Measurements from ENCODE around the gene PROCA1. TPM values are rescaled to one million over a fixed set of nuclear protein-coding genes. Genes with fewer than 3 reads are reported as not detected.

PROCA1 gene
- total RNA-seq, 1 experiment from 2014 or later: 4.9 TPM

GRCh38 chr17:28657756-28658155 is 53.9 kb downstream of the PROCA1 start:
- Histone ChIP-seq H3K9me3 (ENCODE audit: control insufficient read depth, insufficient read depth, low read depth, low read length) (no peaks in the 10 kb centered on the region), H3K4me3 (ENCODE audit: low read depth in 2 of 2, low read length in 2 of 2) (no peak overlapping the region), H3K27me3 (ENCODE audit: control insufficient read depth, insufficient read depth, low read length) (no peaks in the 10 kb centered on the region), H3K4me1 (ENCODE audit: control insufficient read depth, insufficient read depth, low read length) (peaks cover 9% of the 10 kb centered on the region; the same call in 1 of the 2 replicates), H3K36me3 (ENCODE audit: control insufficient read depth, insufficient read depth, low read length) (peaks cover 5% of the 10 kb centered on the region; the same call in 1 of the 2 replicates), H3K27ac (ENCODE audit: low read length) (no peak overlapping the region)
- ATAC-seq (no peak), DNase-seq (ENCODE audit: low read depth, low spot score) (no peak)
- intact Hi-C loops (cut with micrococcal nuclease; ENCODE audit: unreplicated experiment): no loop called here
- ChIA-PET POLR2A (interaction anchor here (0.5 kb wide), 1 partner anchor 8 kb away, joined by 6 read pairs; no protein-coding TSS in a partner anchor), CTCF (interaction anchor here (0.7 to 0.9 kb wide), 3 partner anchors 11 to 18 kb away, joined by 4 to 8 read pairs (median 4); no protein-coding TSS in a partner anchor)
- TF ChIP-seq CTCF (IDR thresholded peaks at IDR 0.05) (no peak), POLR2AphosphoS5 (IDR thresholded peaks at IDR 0.05; ENCODE audit: low read depth, low read length) (no peak), TCF7L2 (IDR thresholded peaks at IDR 0.05; ENCODE audit: low read depth, low read length) (no peak), SIN3A (IDR thresholded peaks at IDR 0.05; ENCODE audit: borderline replicate concordance, insufficient read depth, low read depth, low read length) (no peak)
- TF ChIP-seq, protein P1, sequence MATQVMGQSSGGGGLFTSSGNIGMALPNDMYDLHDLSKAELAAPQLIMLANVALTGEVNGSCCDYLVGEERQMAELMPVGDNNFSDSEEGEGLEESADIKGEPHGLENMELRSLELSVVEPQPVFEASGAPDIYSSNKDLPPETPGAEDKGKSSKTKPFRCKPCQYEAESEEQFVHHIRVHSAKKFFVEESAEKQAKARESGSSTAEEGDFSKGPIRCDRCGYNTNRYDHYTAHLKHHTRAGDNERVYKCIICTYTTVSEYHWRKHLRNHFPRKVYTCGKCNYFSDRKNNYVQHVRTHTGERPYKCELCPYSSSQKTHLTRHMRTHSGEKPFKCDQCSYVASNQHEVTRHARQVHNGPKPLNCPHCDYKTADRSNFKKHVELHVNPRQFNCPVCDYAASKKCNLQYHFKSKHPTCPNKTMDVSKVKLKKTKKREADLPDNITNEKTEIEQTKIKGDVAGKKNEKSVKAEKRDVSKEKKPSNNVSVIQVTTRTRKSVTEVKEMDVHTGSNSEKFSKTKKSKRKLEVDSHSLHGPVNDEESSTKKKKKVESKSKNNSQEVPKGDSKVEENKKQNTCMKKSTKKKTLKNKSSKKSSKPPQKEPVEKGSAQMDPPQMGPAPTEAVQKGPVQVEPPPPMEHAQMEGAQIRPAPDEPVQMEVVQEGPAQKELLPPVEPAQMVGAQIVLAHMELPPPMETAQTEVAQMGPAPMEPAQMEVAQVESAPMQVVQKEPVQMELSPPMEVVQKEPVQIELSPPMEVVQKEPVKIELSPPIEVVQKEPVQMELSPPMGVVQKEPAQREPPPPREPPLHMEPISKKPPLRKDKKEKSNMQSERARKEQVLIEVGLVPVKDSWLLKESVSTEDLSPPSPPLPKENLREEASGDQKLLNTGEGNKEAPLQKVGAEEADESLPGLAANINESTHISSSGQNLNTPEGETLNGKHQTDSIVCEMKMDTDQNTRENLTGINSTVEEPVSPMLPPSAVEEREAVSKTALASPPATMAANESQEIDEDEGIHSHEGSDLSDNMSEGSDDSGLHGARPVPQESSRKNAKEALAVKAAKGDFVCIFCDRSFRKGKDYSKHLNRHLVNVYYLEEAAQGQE (IDR thresholded peaks at IDR 0.05; ENCODE audit: insufficient read depth in 1 of 2, low read depth in 2 of 2, low read length in 1 of 2): no peak
- in situ Hi-C loops (cut with HindIII; ENCODE audit: low pct_unique_long_range_greater_than_20kb, low sequenced_read_pairs): no loop called here
- no TSS peak for BruUV-seq (replicated peaks)

DNA sequence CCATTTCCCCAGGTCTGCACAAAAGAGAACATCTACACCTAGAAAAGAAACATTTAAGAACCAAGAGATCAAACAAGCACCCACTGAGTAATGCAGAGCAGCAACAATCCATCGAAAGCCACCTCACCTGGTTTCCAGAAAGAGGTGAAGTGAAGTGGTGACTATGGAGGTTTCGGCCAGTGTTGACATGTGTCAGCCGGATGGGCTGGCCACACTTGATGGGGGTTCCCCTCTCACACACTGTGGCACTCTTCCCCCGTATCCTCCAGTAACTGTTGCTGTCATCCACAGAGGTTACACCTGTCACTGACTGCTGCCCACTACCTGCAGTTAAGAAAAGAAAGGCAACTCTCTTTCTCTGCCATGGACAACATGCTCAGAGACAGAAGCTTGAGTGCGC is 56.5 kb downstream of the PROCA1 start:
- DNase-seq (ENCODE audit: low read depth, low spot score) (no peak), ATAC-seq (peak; percentile 20; the same call in 1 of the 2 replicates)
- Histone ChIP-seq H3K9me3 (ENCODE audit: control insufficient read depth, insufficient read depth, low read depth, low read length) (no peaks in the 10 kb centered on the region), H3K27me3 (ENCODE audit: control insufficient read depth, insufficient read depth, low read length) (no peaks in the 10 kb centered on the region), H3K4me3 (ENCODE audit: low read depth in 2 of 2, low read length in 2 of 2) (no peak overlapping the region), H3K4me1 (ENCODE audit: control insufficient read depth, insufficient read depth, low read length) (no peaks in the 10 kb centered on the region; the same call in 1 of the 2 replicates), H3K27ac (ENCODE audit: low read length) (no peak overlapping the region), H3K36me3 (ENCODE audit: control insufficient read depth, insufficient read depth, low read length) (no peaks in the 10 kb centered on the region; the same call in none of the 2 replicates)
- no TSS peak for BruUV-seq (replicated peaks)
- ChIA-PET CTCF (no interaction called here), POLR2A (no interaction called here)
- TF ChIP-seq TCF7L2 (IDR thresholded peaks at IDR 0.05; ENCODE audit: low read depth, low read length) (no peak), POLR2AphosphoS5 (IDR thresholded peaks at IDR 0.05; ENCODE audit: low read depth, low read length) (no peak), CTCF (IDR thresholded peaks at IDR 0.05) (no peak), SIN3A (IDR thresholded peaks at IDR 0.05; ENCODE audit: borderline replicate concordance, insufficient read depth, low read depth, low read length) (no peak)
- TF ChIP-seq, protein P1 (IDR thresholded peaks at IDR 0.05; ENCODE audit: insufficient read depth in 1 of 2, low read depth in 2 of 2, low read length in 1 of 2): no peak
- intact Hi-C loops (cut with micrococcal nuclease; ENCODE audit: unreplicated experiment) (no loop called here), in situ Hi-C loops (cut with HindIII; ENCODE audit: low pct_unique_long_range_greater_than_20kb, low sequenced_read_pairs) (no loop called here)
